Hepatocyte (in vitro differentiated cells): ENCODE data around the gene FBH1. TPM values are rescaled to one million over a fixed set of nuclear protein-coding genes. Genes with fewer than 3 reads are reported as not detected.

Experiments used
- DNase-seq: peaks from one replicate; pipeline ENCODE4 v3.0.0-alpha.2; 2016; ENCODE audit warnings: low spot score
- H2AFZ ChIP-seq: fragments of 200-600 bp; sonication (generic); 2 replicates; pipeline ENCODE4 v1.6.0; 2016; ENCODE audit warnings: antibody characterized with exemption, mild to moderate bottlenecking
- H3K27ac ChIP-seq: fragments of 200-600 bp; sonication (generic); 2 replicates; pipeline ENCODE4 v1.5.1; 2016; ENCODE audit warnings: mild to moderate bottlenecking
- H3K27me3 ChIP-seq: fragments of 200-600 bp; sonication (generic); 2 replicates; pipeline ENCODE4 v1.6.1; 2016
- H3K36me3 ChIP-seq: fragments of 200-600 bp; sonication (generic); replicated peaks from 2 replicates; pipeline ENCODE4 v1.5.1; 2016; ENCODE audit warnings: low read depth; ENCODE audit not compliant: insufficient read depth
- H3K4me1 ChIP-seq: fragments of 200-600 bp; sonication (generic); 2 replicates; pipeline ENCODE4 v1.5.1; 2016; ENCODE audit warnings: mild to moderate bottlenecking, moderate library complexity; ENCODE audit not compliant: insufficient read depth
- H3K4me2 ChIP-seq: fragments of 200-600 bp; sonication (generic); 2 replicates; pipeline ENCODE4 v1.6.0; 2016
- H3K4me3 ChIP-seq: fragments of 200-600 bp; sonication (generic); 2 replicates; pipeline ENCODE4 v1.5.1; 2016; ENCODE audit warnings: mild to moderate bottlenecking
- H3K79me2 ChIP-seq: fragments of 200-600 bp; sonication (generic); 2 replicates; pipeline ENCODE4 v1.6.0; 2017; ENCODE audit warnings: mild to moderate bottlenecking
- H3K9me2 ChIP-seq: fragments of 200-600 bp; sonication (generic); replicated peaks from 2 replicates; pipeline ENCODE4 v1.6.0; 2017; ENCODE audit warnings: mild to moderate bottlenecking; ENCODE audit not compliant: insufficient read depth
- H3K9me3 ChIP-seq: fragments of 200-600 bp; sonication (generic); 2 replicates; pipeline ENCODE4 v1.5.1; 2016; ENCODE audit warnings: low read depth, mild to moderate bottlenecking
- H4K20me1 ChIP-seq: fragments of 200-600 bp; sonication (generic); 2 replicates; pipeline ENCODE4 v1.6.0; 2016; ENCODE audit warnings: mild to moderate bottlenecking; ENCODE audit not compliant: insufficient read depth, poor library complexity, severe bottlenecking
- EZH2 ChIP-seq: fragments of 200-600 bp; sonication (generic); IDR thresholded peaks from 2 replicates; pipeline ENCODE4 v1.6.1; 2016; ENCODE audit warnings: antibody characterized with exemption, mild to moderate bottlenecking, borderline replicate concordance
- EZH2phosphoT487 ChIP-seq: fragments of 200-600 bp; sonication (generic); IDR thresholded peaks from one replicate; pipeline ENCODE4 v1.6.1; 2018; ENCODE audit warnings: antibody characterized with exemption, mild to moderate bottlenecking, low read depth, moderate library complexity; ENCODE audit not compliant: unreplicated experiment, severe bottlenecking
- WGBS: methylation state at CpG from one replicate; pipeline ENCODE4 v1.1.6; 2016; ENCODE audit warnings: low lambda C conversion rate; ENCODE audit errors: missing lambda C conversion rate; 5-methylcytosine and 5-hydroxymethylcytosine counted together
- polyA plus RNA-seq: library from polyadenylated mRNA; unstranded; fragments of >200 nt; fragmentation: Nextera tagmentation; extraction: Ambion mirVana; gene quantifications from 2 replicates; pipeline ENCODE4 v1.2.1, GENCODE V29; 2016
- total RNA-seq: library from RNA; depleted of rRNA; stranded (reverse); fragments of >200 nt; gene quantifications from 2 replicates; pipeline ENCODE4 v1.2.3, GENCODE V29; 2014
- TF ChIP-seq, protein P1 (sequence below): fragments of 200-600 bp; sonication (generic); IDR thresholded peaks from 2 replicates; pipeline ENCODE4 v1.5.1; 2016; ENCODE audit warnings: antibody characterized with exemption, mild to moderate bottlenecking; ENCODE audit not compliant: poor library complexity

The FBH1 gene
- total and polyA plus RNA-seq, 2 experiments from 2014 or later: 66.4 to 80.3 TPM

DNA sequence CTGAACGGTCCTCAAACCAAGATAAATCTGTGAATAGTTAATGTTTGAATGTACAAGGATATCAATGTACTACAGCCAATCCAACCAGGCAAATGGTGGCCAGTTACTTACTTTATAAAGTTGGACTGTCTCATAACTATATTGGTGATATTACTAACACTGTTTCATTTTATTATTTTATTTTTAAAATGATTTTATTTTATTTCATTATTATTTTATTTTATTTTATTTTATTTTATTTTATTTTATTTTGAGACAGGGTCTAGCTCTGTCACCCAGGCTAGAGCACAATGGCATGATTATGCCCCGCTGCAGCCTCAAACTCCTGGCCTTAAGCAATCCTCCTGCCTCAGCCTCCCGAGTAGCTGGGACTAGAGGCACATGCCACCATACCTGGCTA, 80.5 kb downstream of the FBH1 start:
- no peak for DNase-seq
- H3K9me2 ChIP-seq: no peaks in the 10 kb centered on the region
- TF ChIP-seq EZH2: no peak
- no peak for TF ChIP-seq EZH2phosphoT487
- TF ChIP-seq, protein P1, sequence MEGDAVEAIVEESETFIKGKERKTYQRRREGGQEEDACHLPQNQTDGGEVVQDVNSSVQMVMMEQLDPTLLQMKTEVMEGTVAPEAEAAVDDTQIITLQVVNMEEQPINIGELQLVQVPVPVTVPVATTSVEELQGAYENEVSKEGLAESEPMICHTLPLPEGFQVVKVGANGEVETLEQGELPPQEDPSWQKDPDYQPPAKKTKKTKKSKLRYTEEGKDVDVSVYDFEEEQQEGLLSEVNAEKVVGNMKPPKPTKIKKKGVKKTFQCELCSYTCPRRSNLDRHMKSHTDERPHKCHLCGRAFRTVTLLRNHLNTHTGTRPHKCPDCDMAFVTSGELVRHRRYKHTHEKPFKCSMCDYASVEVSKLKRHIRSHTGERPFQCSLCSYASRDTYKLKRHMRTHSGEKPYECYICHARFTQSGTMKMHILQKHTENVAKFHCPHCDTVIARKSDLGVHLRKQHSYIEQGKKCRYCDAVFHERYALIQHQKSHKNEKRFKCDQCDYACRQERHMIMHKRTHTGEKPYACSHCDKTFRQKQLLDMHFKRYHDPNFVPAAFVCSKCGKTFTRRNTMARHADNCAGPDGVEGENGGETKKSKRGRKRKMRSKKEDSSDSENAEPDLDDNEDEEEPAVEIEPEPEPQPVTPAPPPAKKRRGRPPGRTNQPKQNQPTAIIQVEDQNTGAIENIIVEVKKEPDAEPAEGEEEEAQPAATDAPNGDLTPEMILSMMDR: no peak
- no peak overlapping the region for H2AFZ ChIP-seq
- no peak overlapping the region for H3K4me2 ChIP-seq
- no peaks in the 10 kb centered on the region for H3K9me3 ChIP-seq
- no peaks in the 10 kb centered on the region for H3K36me3 ChIP-seq
- H3K27me3 ChIP-seq: peaks cover 6% of the 10 kb centered on the region
- peak overlapping the region; percentile 66 for H3K27ac ChIP-seq
- peaks cover 3% of the 10 kb centered on the region for H3K4me1 ChIP-seq
- WGBS: 82% methylated on average over 3 of the region's 3 CpGs
- H4K20me1 ChIP-seq: no peaks in the 10 kb centered on the region
- H3K4me3 ChIP-seq: no peak overlapping the region
- no peaks in the 10 kb centered on the region for H3K79me2 ChIP-seq

DNA sequence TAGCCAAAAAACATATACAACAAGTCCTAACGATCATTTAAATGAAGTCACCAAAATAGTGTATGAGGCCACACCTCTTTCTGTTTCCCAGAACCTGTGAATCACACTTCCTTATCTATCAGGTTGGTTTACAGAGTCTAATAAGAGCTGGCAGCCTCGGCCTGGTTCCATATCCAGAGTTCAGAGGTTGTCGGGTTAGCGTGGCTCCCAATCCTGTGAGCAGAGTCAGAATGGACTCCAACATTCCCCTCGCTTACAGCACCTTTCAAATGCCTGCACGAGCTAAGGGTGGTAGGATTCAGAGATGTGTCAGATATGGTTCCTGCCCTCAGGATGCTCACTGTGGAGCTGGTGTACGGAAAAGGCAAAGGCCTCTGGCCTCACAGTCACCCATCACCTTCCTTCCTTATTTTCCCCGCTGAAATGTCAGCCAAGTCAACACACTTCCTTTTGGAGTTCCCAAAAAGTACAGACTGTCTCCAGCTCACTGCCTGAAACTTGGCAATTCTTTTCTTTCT, 81.3 kb downstream of the FBH1 start:
- no peaks in the 10 kb centered on the region for H3K9me2 ChIP-seq
- TF ChIP-seq, protein P1: no peak
- TF ChIP-seq EZH2phosphoT487 (no peak), EZH2 (no peak)
- peaks cover 15% of the 10 kb centered on the region for H3K27me3 ChIP-seq
- peak overlapping the region; percentile 66 for H3K27ac ChIP-seq
- peaks cover 3% of the 10 kb centered on the region for H3K4me1 ChIP-seq
- peak; percentile 65 for DNase-seq
- peak overlapping the region; percentile 35 for H3K4me2 ChIP-seq
- 55% methylated on average over 8 of the region's 8 CpGs for WGBS
- no peak overlapping the region for H3K4me3 ChIP-seq
- H3K36me3 ChIP-seq: no peaks in the 10 kb centered on the region
- no peaks in the 10 kb centered on the region for H3K9me3 ChIP-seq
- H3K79me2 ChIP-seq: no peaks in the 10 kb centered on the region
- peak overlapping the region; percentile 18 for H2AFZ ChIP-seq
- H4K20me1 ChIP-seq: no peaks in the 10 kb centered on the region

DNA sequence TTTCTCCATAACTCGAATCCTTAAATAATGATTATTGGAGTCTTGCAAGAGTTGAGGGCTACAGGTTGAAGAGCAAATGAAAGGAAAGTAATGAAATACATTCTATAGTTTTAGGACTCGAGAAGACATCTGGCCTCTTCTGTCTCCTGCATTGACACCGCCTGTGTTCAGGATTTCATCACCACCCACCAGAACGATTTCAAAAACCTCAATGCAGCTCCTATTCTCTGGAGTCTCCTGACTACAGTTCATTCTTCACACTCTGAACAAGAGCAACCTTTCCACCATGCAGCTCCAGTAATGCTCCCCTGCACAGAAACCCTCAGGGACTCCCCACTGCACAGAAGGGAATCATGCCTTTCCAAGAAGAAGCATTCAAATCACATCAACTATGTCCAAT, 81.8 kb downstream of the FBH1 start:
- peak overlapping the region; percentile 55 for H3K27ac ChIP-seq
- H3K4me1 ChIP-seq: peaks cover 3% of the 10 kb centered on the region
- no peaks in the 10 kb centered on the region for H3K9me3 ChIP-seq
- no peak overlapping the region for H3K4me3 ChIP-seq
- peak overlapping the region; percentile 18 for H2AFZ ChIP-seq
- H3K4me2 ChIP-seq: peak overlapping the region; percentile 18
- H4K20me1 ChIP-seq: no peaks in the 10 kb centered on the region
- H3K79me2 ChIP-seq: no peaks in the 10 kb centered on the region
- H3K27me3 ChIP-seq: peaks cover 15% of the 10 kb centered on the region
- 82% methylated on average over 4 of the region's 4 CpGs for WGBS
- no peaks in the 10 kb centered on the region for H3K9me2 ChIP-seq
- H3K36me3 ChIP-seq: no peaks in the 10 kb centered on the region
- TF ChIP-seq EZH2 (no peak), EZH2phosphoT487 (no peak)
- TF ChIP-seq, protein P1: no peak
- no peak for DNase-seq
